ENCODE data around the gene C11orf68. TPM values are rescaled to one million over a fixed set of nuclear protein-coding genes. Genes with fewer than 3 reads are reported as not detected.
A peak's percentile ranks its signal among the peaks of the same experiment; 100 is the strongest.

The C11orf68 gene
- total RNA-seq, 4 donors from 2014 or later = 5.8 to 15.6 (median 10.6) TPM

GRCh38 chr11:65944767-65945166 lies 25.9 kb upstream of the C11orf68 start:
- TF ChIP-seq POLR2A (IDR thresholded peaks at IDR 0.05) (no peak), CTCF (IDR thresholded peaks at IDR 0.05) (no peak)
- no peak for DNase-seq
- H3K4me1 ChIP-seq = peaks cover 0 to 8% (median 0%) of the 10 kb centered on the region in 3 donors
- no peak overlapping the region for H3K4me3 ChIP-seq
- no peak overlapping the region for H3K27ac ChIP-seq
- peaks cover 0 to 33% (median 0%) of the 10 kb centered on the region in 4 donors for H3K27me3 ChIP-seq
- intact Hi-C loops (cut with DNase I) = no loop called here
- no peaks in the 10 kb centered on the region for H3K36me3 ChIP-seq
- WGBS, 2 donors = 76 to 81% methylated on average over 3 to 5 of the region's 8 CpGs
- no peaks in the 10 kb centered on the region for H3K9me3 ChIP-seq

GRCh38 chr11:65944191-65944590 lies 25.3 kb upstream of the C11orf68 start:
- H3K36me3 ChIP-seq = no peaks in the 10 kb centered on the region
- 83 to 84% methylated on average over 8 of the region's 8 CpGs for WGBS, 2 donors
- no peak for DNase-seq
- H3K27me3 ChIP-seq = peaks cover 0 to 33% (median 0%) of the 10 kb centered on the region in 4 donors
- intact Hi-C loops (cut with DNase I) = no loop called here
- no peaks in the 10 kb centered on the region for H3K9me3 ChIP-seq
- no peak overlapping the region for H3K27ac ChIP-seq
- H3K4me1 ChIP-seq = peaks cover 0 to 8% (median 0%) of the 10 kb centered on the region in 3 donors
- TF ChIP-seq CTCF (IDR thresholded peaks at IDR 0.05) = no peak
- TF ChIP-seq POLR2A (IDR thresholded peaks at IDR 0.05) = no peak
- H3K4me3 ChIP-seq = no peak overlapping the region

GRCh38 chr11:65942531-65942930 lies 23.7 kb upstream of the C11orf68 start:
- no peaks in the 10 kb centered on the region for H3K9me3 ChIP-seq
- H3K4me3 ChIP-seq = no peak overlapping the region
- H3K4me1 ChIP-seq = peaks cover 0 to 8% (median 0%) of the 10 kb centered on the region in 3 donors
- intact Hi-C loops (cut with DNase I) = no loop called here
- H3K27me3 ChIP-seq = peaks cover 0 to 32% (median 0%) of the 10 kb centered on the region in 4 donors
- no peak for DNase-seq
- H3K36me3 ChIP-seq = no peaks in the 10 kb centered on the region
- no peak overlapping the region for H3K27ac ChIP-seq
- WGBS, 2 donors = 69 to 76% methylated on average over 5 to 7 of the region's 7 CpGs
- no peak for TF ChIP-seq CTCF (IDR thresholded peaks at IDR 0.05)
- TF ChIP-seq POLR2A (IDR thresholded peaks at IDR 0.05) = no peak

- Histone ChIP-seq H3K9me3 (no peaks in the 10 kb centered on the region), H3K4me3 (no peak overlapping the region), H3K36me3 (no peaks in the 10 kb centered on the region), H3K4me1 (peaks cover 0 to 8% (median 0%) of the 10 kb centered on the region in 3 donors), H3K27ac (peak overlapping the region in 1 of 4 donors; percentile 14), H3K27me3 (peaks cover 0 to 32% (median 0%) of the 10 kb centered on the region in 4 donors)
- no peak for DNase-seq
- intact Hi-C loops (cut with DNase I) = no loop called here
- 51 to 57% methylated on average over 8 to 9 of the region's 9 CpGs for WGBS, 2 donors
- TF ChIP-seq CTCF (IDR thresholded peaks at IDR 0.05) (no peak), POLR2A (IDR thresholded peaks at IDR 0.05) (no peak)
Observed at GRCh38 chr11:65941720-65942310, 23.0 kb upstream of the C11orf68 start.

GRCh38 chr11:65937766-65938165 lies 18.9 kb upstream of the C11orf68 start:
- TF ChIP-seq POLR2A (IDR thresholded peaks at IDR 0.05) (no peak), CTCF (IDR thresholded peaks at IDR 0.05) (no peak)
- 46 to 60% methylated on average over 4 of the region's 4 CpGs for WGBS, 2 donors
- intact Hi-C loops (cut with DNase I) = no loop called here
- Histone ChIP-seq H3K9me3 (no peaks in the 10 kb centered on the region), H3K27me3 (peaks cover 0 to 42% (median 0%) of the 10 kb centered on the region in 4 donors), H3K27ac (no peak overlapping the region), H3K36me3 (no peaks in the 10 kb centered on the region), H3K4me1 (peaks cover 0 to 8% (median 0%) of the 10 kb centered on the region in 3 donors), H3K4me3 (no peak overlapping the region)
- no peak for DNase-seq
